IMR-90 (cell line): ENCODE data around the gene UNC93B1.
"Not testable (repeated sequence)": the region's sequence is repeated elsewhere in the genome, so short reads cannot be mapped to it uniquely, and the experiment has no call there.

Source experiments
- BHLHE40 ChIP-seq: fragments of 150-350 bp; IDR thresholded peaks from 2 replicates; pipeline ENCODE4 v1.6.1; 2016; ENCODE audit warnings: mild to moderate bottlenecking, low read depth, low read length
- CEBPB ChIP-seq: IDR thresholded peaks from 2 replicates; pipeline ENCODE4 v1.6.1; 2012; ENCODE audit warnings: low read depth, low read length, improper control_type of control experiment
- CHD1 ChIP-seq: IDR thresholded peaks from 2 replicates; pipeline ENCODE4 v1.6.1; 2012; ENCODE audit warnings: low read depth, low read length, improper control_type of control experiment
- FOS ChIP-seq: fragments of 150-350 bp; IDR thresholded peaks from 2 replicates; pipeline ENCODE4 v1.6.1; 2016; ENCODE audit warnings: low read depth, low read length
- MAFK ChIP-seq: IDR thresholded peaks from 2 replicates; pipeline ENCODE4 v1.6.1; 2012; ENCODE audit warnings: low read depth, low read length, improper control_type of control experiment
- MAZ ChIP-seq: IDR thresholded peaks from 2 replicates; pipeline ENCODE4 v1.6.1; 2012; ENCODE audit warnings: low read depth, mild to moderate bottlenecking, low read length, improper control_type of control experiment, moderate library complexity, borderline replicate concordance
- POLR2A ChIP-seq: IDR thresholded peaks from 2 replicates; pipeline ENCODE4 v1.6.1; 2012; ENCODE audit warnings: mild to moderate bottlenecking, low read depth, low read length
- RAD21 ChIP-seq: IDR thresholded peaks from 2 replicates; pipeline ENCODE4 v1.6.1; 2012; ENCODE audit warnings: low read length, improper control_type of control experiment
- RCOR1 ChIP-seq: IDR thresholded peaks from 2 replicates; pipeline ENCODE4 v1.6.1; 2012; ENCODE audit warnings: mild to moderate bottlenecking, low read length, improper control_type of control experiment; ENCODE audit not compliant: insufficient replicate concordance
- RFX5 ChIP-seq: IDR thresholded peaks from 2 replicates; pipeline ENCODE4 v1.8.0; 2012; ENCODE audit warnings: low read depth, mild to moderate bottlenecking, low read length, moderate library complexity
- SMC3 ChIP-seq: fragments of 150-350 bp; IDR thresholded peaks from 2 replicates; pipeline ENCODE4 v1.6.1; 2016; ENCODE audit warnings: low read depth, mild to moderate bottlenecking, antibody characterized with exemption, low read length, moderate library complexity
- TF ChIP-seq, protein P1 (sequence below): conservative IDR thresholded peaks from 2 replicates; pipeline ENCODE4 v1.5.1; 2012; ENCODE audit warnings: mild to moderate bottlenecking, low read depth, low read length, improper control_type of control experiment
- TF ChIP-seq, protein P2 (sequence below): fragments of 150-350 bp; IDR thresholded peaks from 2 replicates; pipeline ENCODE4 v1.6.1; 2017; ENCODE audit warnings: mild to moderate bottlenecking, antibody characterized with exemption, low read length, low read depth
- TF ChIP-seq, protein P3 (sequence below): fragments of 150-350 bp; IDR thresholded peaks from 2 replicates; pipeline ENCODE4 v1.6.1; 2016; ENCODE audit warnings: low read depth, mild to moderate bottlenecking, low read length, moderate library complexity, borderline replicate concordance

DNA sequence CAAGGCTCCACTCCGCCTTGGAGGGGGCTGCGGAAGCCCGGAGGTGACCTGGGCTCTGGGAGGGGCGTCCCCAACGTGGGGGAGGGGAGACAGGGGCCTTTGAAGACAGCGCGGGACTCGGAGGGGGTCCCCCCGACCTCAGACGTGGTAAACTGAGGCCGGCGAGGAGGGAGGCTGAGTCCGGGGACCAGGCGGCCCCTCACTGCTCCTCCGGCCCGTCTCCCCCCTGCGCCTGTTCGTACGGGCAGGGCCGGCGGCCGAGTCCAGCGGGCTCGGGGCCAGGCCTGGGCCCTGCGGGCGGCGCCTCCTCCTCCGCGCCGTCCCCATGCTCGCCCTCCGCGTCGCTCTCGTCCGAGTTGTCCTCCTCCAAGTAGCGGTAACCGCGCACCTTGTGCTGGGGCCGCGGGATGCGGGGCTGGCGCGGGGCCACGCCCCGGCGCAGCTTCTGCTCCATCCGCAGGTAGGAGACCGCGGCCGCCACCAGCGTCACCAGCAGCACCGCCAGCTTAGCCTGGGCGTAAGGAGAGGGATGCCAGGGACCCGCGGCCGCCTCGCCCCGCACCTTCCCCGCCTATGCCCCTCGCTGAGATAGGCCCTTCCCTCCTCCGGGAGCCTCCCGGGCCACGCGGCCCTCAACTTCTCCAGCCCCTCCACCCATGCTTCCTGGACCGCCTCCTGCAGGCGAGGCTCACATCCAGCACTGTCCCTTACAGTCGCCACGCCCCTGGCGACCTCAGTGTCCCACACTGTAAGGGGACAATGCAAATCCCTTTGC lies 12.4 kb downstream of the UNC93B1 start:
- not testable (repeated sequence) for TF ChIP-seq POLR2A, MAFK, CHD1, CEBPB, BHLHE40, RAD21, FOS, RFX5, SMC3, MAZ, RCOR1
- TF ChIP-seq, protein P1, sequence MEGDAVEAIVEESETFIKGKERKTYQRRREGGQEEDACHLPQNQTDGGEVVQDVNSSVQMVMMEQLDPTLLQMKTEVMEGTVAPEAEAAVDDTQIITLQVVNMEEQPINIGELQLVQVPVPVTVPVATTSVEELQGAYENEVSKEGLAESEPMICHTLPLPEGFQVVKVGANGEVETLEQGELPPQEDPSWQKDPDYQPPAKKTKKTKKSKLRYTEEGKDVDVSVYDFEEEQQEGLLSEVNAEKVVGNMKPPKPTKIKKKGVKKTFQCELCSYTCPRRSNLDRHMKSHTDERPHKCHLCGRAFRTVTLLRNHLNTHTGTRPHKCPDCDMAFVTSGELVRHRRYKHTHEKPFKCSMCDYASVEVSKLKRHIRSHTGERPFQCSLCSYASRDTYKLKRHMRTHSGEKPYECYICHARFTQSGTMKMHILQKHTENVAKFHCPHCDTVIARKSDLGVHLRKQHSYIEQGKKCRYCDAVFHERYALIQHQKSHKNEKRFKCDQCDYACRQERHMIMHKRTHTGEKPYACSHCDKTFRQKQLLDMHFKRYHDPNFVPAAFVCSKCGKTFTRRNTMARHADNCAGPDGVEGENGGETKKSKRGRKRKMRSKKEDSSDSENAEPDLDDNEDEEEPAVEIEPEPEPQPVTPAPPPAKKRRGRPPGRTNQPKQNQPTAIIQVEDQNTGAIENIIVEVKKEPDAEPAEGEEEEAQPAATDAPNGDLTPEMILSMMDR: not testable (repeated sequence)
- TF ChIP-seq, protein P2, sequence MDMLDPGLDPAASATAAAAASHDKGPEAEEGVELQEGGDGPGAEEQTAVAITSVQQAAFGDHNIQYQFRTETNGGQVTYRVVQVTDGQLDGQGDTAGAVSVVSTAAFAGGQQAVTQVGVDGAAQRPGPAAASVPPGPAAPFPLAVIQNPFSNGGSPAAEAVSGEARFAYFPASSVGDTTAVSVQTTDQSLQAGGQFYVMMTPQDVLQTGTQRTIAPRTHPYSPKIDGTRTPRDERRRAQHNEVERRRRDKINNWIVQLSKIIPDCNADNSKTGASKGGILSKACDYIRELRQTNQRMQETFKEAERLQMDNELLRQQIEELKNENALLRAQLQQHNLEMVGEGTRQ: not testable (repeated sequence)
- TF ChIP-seq, protein P3, sequence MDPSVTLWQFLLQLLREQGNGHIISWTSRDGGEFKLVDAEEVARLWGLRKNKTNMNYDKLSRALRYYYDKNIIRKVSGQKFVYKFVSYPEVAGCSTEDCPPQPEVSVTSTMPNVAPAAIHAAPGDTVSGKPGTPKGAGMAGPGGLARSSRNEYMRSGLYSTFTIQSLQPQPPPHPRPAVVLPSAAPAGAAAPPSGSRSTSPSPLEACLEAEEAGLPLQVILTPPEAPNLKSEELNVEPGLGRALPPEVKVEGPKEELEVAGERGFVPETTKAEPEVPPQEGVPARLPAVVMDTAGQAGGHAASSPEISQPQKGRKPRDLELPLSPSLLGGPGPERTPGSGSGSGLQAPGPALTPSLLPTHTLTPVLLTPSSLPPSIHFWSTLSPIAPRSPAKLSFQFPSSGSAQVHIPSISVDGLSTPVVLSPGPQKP: not testable (repeated sequence)
